Breast epithelium (tissue), 4 donors: ENCODE measurements around the gene DHFR2. TPM values are rescaled to one million over a fixed set of nuclear protein-coding genes. Genes with fewer than 3 reads are reported as not detected.
"Not testable (repeated sequence)": the region's sequence is repeated elsewhere in the genome, so short reads cannot be mapped to it uniquely, and the experiment has no call there.

Source experiments
- DNase-seq, 2 donors: peaks; one replicate each; pipeline ENCODE4 v3.0.0-alpha.2; 2019; ENCODE audit warnings: low spot score in 2 of 2
- H3K27ac ChIP-seq, 2 donors: fragments of 200-600 bp; sonication (generic) in 1 of 2; one replicate each; pipeline ENCODE4 v1.5.1; 2016 to 2019; ENCODE audit warnings: mild to moderate bottlenecking in 1 of 2
- H3K27me3 ChIP-seq, 2 donors: fragments of 200-600 bp; sonication (generic) in 1 of 2; one replicate each; pipeline versions ENCODE4 v1.5.1 to v1.6.0; 2017 to 2019; ENCODE audit warnings: control low read depth in 1 of 2, mild to moderate bottlenecking in 1 of 2
- H3K36me3 ChIP-seq: fragments of 200-600 bp; one replicate; pipeline ENCODE4 v1.5.1; 2019
- H3K4me1 ChIP-seq, 2 donors: fragments of 200-600 bp; sonication (generic); one replicate each; pipeline ENCODE4 v1.5.1; 2016 to 2019; ENCODE audit warnings: control low read depth in 1 of 2
- H3K4me3 ChIP-seq, 3 donors: fragments of 200-600 bp; sonication (generic); 1 replicate in 2 of 3; 2 replicates in 1 of 3; pipeline ENCODE4 v1.5.1; 2016 to 2019; ENCODE audit warnings: mild to moderate bottlenecking in 3 of 3, moderate library complexity in 2 of 3
- H3K9me3 ChIP-seq, 2 donors: fragments of 200-600 bp; sonication (generic) in 1 of 2; one replicate each; pipeline ENCODE4 v1.5.1; 2016 to 2019; ENCODE audit warnings: control low read depth in 1 of 2
- CTCF ChIP-seq, 3 donors: fragments of 450-650 bp; IDR thresholded peaks; one replicate each; pipeline ENCODE4 v1.5.1; 2016 to 2017; ENCODE audit warnings: antibody characterized with exemption in 3 of 3, mild to moderate bottlenecking in 3 of 3, moderate library complexity in 3 of 3
- POLR2A ChIP-seq: fragments of 450-650 bp; IDR thresholded peaks from one replicate; pipeline ENCODE4 v1.6.1; 2016; ENCODE audit warnings: antibody characterized with exemption, mild to moderate bottlenecking, moderate library complexity
- POLR2AphosphoS5 ChIP-seq, 3 donors: sonication (generic); formaldehyde crosslinking; IDR thresholded peaks; one replicate each; pipeline ENCODE4 v1.6.1; 2017; ENCODE audit warnings: antibody characterized with exemption in 3 of 3
- intact Hi-C: fragments of 100-400 bp; cut with DNase I; formaldehyde crosslinking; loops from one replicate; pipeline ENCODE4 v1.15.1; 2023; ENCODE audit warnings: low total_unique reads
- total RNA-seq, 3 donors: library from RNA; depleted of rRNA; stranded (reverse); fragments of >200 nt; gene quantifications; one replicate each; pipeline ENCODE4 v1.1.0, GENCODE V29; 2016

The DHFR2 gene
- total RNA-seq, 3 donors from 2014 or later, result 3.8 to 8.5 (median 8.2) TPM

GRCh38 chr3:94089126-94089525 lies 26.4 kb upstream of the DHFR2 start:
- H3K27me3 ChIP-seq, result no peaks in the 10 kb centered on the region
- H3K9me3 ChIP-seq, result no peaks in the 10 kb centered on the region
- H3K27ac ChIP-seq, result no peak overlapping the region
- TF ChIP-seq POLR2AphosphoS5 (IDR thresholded peaks at IDR 0.05) (no peak), POLR2A (no peak), CTCF (IDR thresholded peaks at IDR 0.05) (no peak)
- H3K36me3 ChIP-seq, result no peaks in the 10 kb centered on the region
- intact Hi-C loops, result no loop called here
- H3K4me3 ChIP-seq, result no peak overlapping the region
- no peak for DNase-seq
- H3K4me1 ChIP-seq, result no peaks in the 10 kb centered on the region

GRCh38 chr3:94083261-94083660 lies 20.5 kb upstream of the DHFR2 start:
- H3K27ac ChIP-seq, result no peak overlapping the region
- intact Hi-C loops, result no loop called here
- no peaks in the 10 kb centered on the region for H3K27me3 ChIP-seq
- H3K4me1 ChIP-seq, result no peaks in the 10 kb centered on the region
- TF ChIP-seq POLR2A (no peak), POLR2AphosphoS5 (IDR thresholded peaks at IDR 0.05) (no peak), CTCF (IDR thresholded peaks at IDR 0.05) (no peak)
- H3K36me3 ChIP-seq, result no peaks in the 10 kb centered on the region
- no peak overlapping the region for H3K4me3 ChIP-seq
- no peaks in the 10 kb centered on the region for H3K9me3 ChIP-seq
- no peak for DNase-seq

- Histone ChIP-seq H3K27me3 (no peaks in the 10 kb centered on the region), H3K9me3 (no peaks in the 10 kb centered on the region), H3K4me1 (no peaks in the 10 kb centered on the region), H3K27ac (no peak overlapping the region), H3K4me3 (no peak overlapping the region), H3K36me3 (no peaks in the 10 kb centered on the region)
- no peak for DNase-seq
- intact Hi-C loops, result no loop called here
- TF ChIP-seq POLR2AphosphoS5 (IDR thresholded peaks at IDR 0.05) (no peak), CTCF (IDR thresholded peaks at IDR 0.05) (no peak), POLR2A (no peak)
Observed at GRCh38 chr3:94082391-94082937, 19.7 kb upstream of the DHFR2 start.

- no peaks in the 10 kb centered on the region for H3K9me3 ChIP-seq
- H3K27ac ChIP-seq, result no peak overlapping the region
- no peaks in the 10 kb centered on the region for H3K4me1 ChIP-seq
- intact Hi-C loops, result no loop called here
- no peak overlapping the region for H3K4me3 ChIP-seq
- H3K27me3 ChIP-seq, result no peaks in the 10 kb centered on the region
- TF ChIP-seq CTCF (IDR thresholded peaks at IDR 0.05), result no peak
- TF ChIP-seq POLR2AphosphoS5 (IDR thresholded peaks at IDR 0.05), result no peak
- no peak for TF ChIP-seq POLR2A
- DNase-seq, result no peak
- no peaks in the 10 kb centered on the region for H3K36me3 ChIP-seq
Observed at GRCh38 chr3:94081884-94082283, 19.2 kb upstream of the DHFR2 start.

GRCh38 chr3:94080552-94080951 lies 17.8 kb upstream of the DHFR2 start:
- H3K4me1 ChIP-seq, H3K27me3 ChIP-seq, H3K27ac ChIP-seq, H3K36me3 ChIP-seq, H3K9me3 ChIP-seq, H3K4me3 ChIP-seq, DNase-seq, intact Hi-C loops: not testable (repeated sequence)

GRCh38 chr3:94076055-94076454 lies 13.3 kb upstream of the DHFR2 start:
- Histone ChIP-seq H3K9me3 (no peaks in the 10 kb centered on the region), H3K27me3 (no peaks in the 10 kb centered on the region), H3K4me1 (no peaks in the 10 kb centered on the region), H3K4me3 (no peak overlapping the region), H3K27ac (no peak overlapping the region), H3K36me3 (no peaks in the 10 kb centered on the region)
- intact Hi-C loops, result no loop called here
- no peak for DNase-seq
- TF ChIP-seq POLR2A (no peak), CTCF (IDR thresholded peaks at IDR 0.05) (no peak), POLR2AphosphoS5 (IDR thresholded peaks at IDR 0.05) (no peak)
